AG10803 (cell line): ENCODE results near the gene UBR4.
A peak's percentile ranks its signal among the peaks of the same experiment; 100 is the strongest.

Experiments
- DNase-seq: peaks from one replicate; pipeline ENCODE4 v3.0.0; 2010; ENCODE audit warnings: low read depth
- H3K4me3 ChIP-seq: 2 replicates; pipeline ENCODE4 v1.5.1; 2011; ENCODE audit warnings: mild to moderate bottlenecking, low read length, control low read depth
- CTCF ChIP-seq: conservative IDR thresholded peaks from 2 replicates; pipeline ENCODE4 v1.5.1; 2011; ENCODE audit warnings: mild to moderate bottlenecking, low read length, control low read depth, inconsistent platforms

The UBR4 gene

GRCh38 chr1:19177811-19178210 lies 32.3 kb downstream of the UBR4 start:
- no peak overlapping the region for H3K4me3 ChIP-seq
- no peak for TF ChIP-seq CTCF
- DNase-seq = no peak

GRCh38 chr1:19169642-19170041 lies 40.4 kb downstream of the UBR4 start:
- no peak overlapping the region for H3K4me3 ChIP-seq
- peak; percentile 29 for DNase-seq
- TF ChIP-seq CTCF = no peak

- DNase-seq = no peak
- no peak overlapping the region for H3K4me3 ChIP-seq
- no peak for TF ChIP-seq CTCF
These were observed 42.9 kb downstream of the UBR4 start for GRCh38 chr1:19167140-19167539.

- no peak for TF ChIP-seq CTCF
- DNase-seq = no peak
- H3K4me3 ChIP-seq = no peak overlapping the region
These were observed 44.0 kb downstream of the UBR4 start for GRCh38 chr1:19166066-19166465.

- DNase-seq = peak; percentile 11
- no peak overlapping the region for H3K4me3 ChIP-seq
- TF ChIP-seq CTCF = no peak
These were observed 44.6 kb downstream of the UBR4 start for GRCh38 chr1:19165501-19165900.

GRCh38 chr1:19164274-19165015 lies 45.6 kb downstream of the UBR4 start:
- no peak overlapping the region for H3K4me3 ChIP-seq
- no peak for DNase-seq
- TF ChIP-seq CTCF = no peak

- DNase-seq = peak; percentile 91
- TF ChIP-seq CTCF = no peak
- H3K4me3 ChIP-seq = no peak overlapping the region
These were observed 46.8 kb downstream of the UBR4 start for GRCh38 chr1:19163261-19163660.
